SK-N-SH treated with all-trans-retinoic acid at 6 μM for 48 hours (cell line): ENCODE measurements around the gene ZMIZ1.
A peak's percentile ranks its signal among the peaks of the same experiment; 100 is the strongest.

ENCODE experiments used
- ATAC-seq: fragments of 200-7000 bp; cut with Tn5 transposase; 3 replicates; pipeline ENCODE4 v1.9.1; 2020; ENCODE audit warnings: mild to moderate bottlenecking, moderate library complexity
- ARNTL ChIP-seq: fragments of 450-650 bp; formaldehyde crosslinking; IDR thresholded peaks from 2 replicates; pipeline ENCODE4 v1.5.0; 2020; ENCODE audit warnings: low read depth, mild to moderate bottlenecking, moderate library complexity, borderline replicate concordance
- CSDC2 ChIP-seq: fragments of 250-450 bp; sonication (Bioruptor Pico); IDR thresholded peaks from 2 replicates; pipeline ENCODE4 v1.5.0; 2020; ENCODE audit warnings: mild to moderate bottlenecking, moderate library complexity
- ESRRG ChIP-seq: fragments of 250-450 bp; sonication (Bioruptor Pico); IDR thresholded peaks from 2 replicates; pipeline ENCODE4 v1.6.1; 2021; ENCODE audit warnings: mild to moderate bottlenecking
- GLIS3 ChIP-seq: fragments of 250-450 bp; sonication (Bioruptor Pico); IDR thresholded peaks from 2 replicates; pipeline ENCODE4 v1.5.0; 2020; ENCODE audit warnings: mild to moderate bottlenecking, moderate library complexity
- ISL1 ChIP-seq: fragments of 250-450 bp; sonication (Bioruptor Pico); IDR thresholded peaks from 2 replicates; pipeline ENCODE4 v2.1.2; 2022; ENCODE audit warnings: mild to moderate bottlenecking, moderate library complexity
- OSR1 ChIP-seq: fragments of 250-450 bp; sonication (Bioruptor Pico); IDR thresholded peaks from 2 replicates; pipeline ENCODE4 v1.8.0; 2022; ENCODE audit warnings: moderate library complexity, mild to moderate bottlenecking, inconsistent platforms
- PPARA ChIP-seq: fragments of 250-450 bp; sonication (Bioruptor Pico); IDR thresholded peaks from 2 replicates; pipeline ENCODE4 v1.5.0; 2020; ENCODE audit warnings: mild to moderate bottlenecking, borderline replicate concordance
- RARB ChIP-seq: fragments of 250-450 bp; sonication (Bioruptor Pico); IDR thresholded peaks from 2 replicates; pipeline ENCODE4 v1.8.0; 2021; ENCODE audit warnings: mild to moderate bottlenecking, moderate library complexity
- SNAI2 ChIP-seq: fragments of 250-450 bp; sonication (Bioruptor Pico); IDR thresholded peaks from 2 replicates; pipeline ENCODE4 v1.5.0; 2020; ENCODE audit warnings: mild to moderate bottlenecking, moderate library complexity
- TCF4 ChIP-seq: fragments of 250-450 bp; sonication (Bioruptor Pico); IDR thresholded peaks from 2 replicates; pipeline ENCODE4 v1.8.0; 2021; ENCODE audit warnings: mild to moderate bottlenecking, moderate library complexity, borderline replicate concordance
- TOX ChIP-seq: fragments of 250-450 bp; sonication (Bioruptor Pico); IDR thresholded peaks from 2 replicates; pipeline ENCODE4 v1.8.0; 2021; ENCODE audit warnings: mild to moderate bottlenecking, moderate library complexity, borderline replicate concordance
- ZC3H10 ChIP-seq: fragments of 250-450 bp; sonication (Bioruptor Pico); IDR thresholded peaks from 2 replicates; pipeline ENCODE4 v1.5.1; 2021; ENCODE audit warnings: mild to moderate bottlenecking, moderate library complexity
- ZFP3 ChIP-seq: fragments of 250-450 bp; sonication (Bioruptor Pico); IDR thresholded peaks from 2 replicates; pipeline ENCODE4 v1.5.0; 2020; ENCODE audit warnings: mild to moderate bottlenecking, moderate library complexity
- ZFP30 ChIP-seq: fragments of 450-650 bp; formaldehyde crosslinking; IDR thresholded peaks from 2 replicates; pipeline ENCODE4 v1.5.0; 2022; ENCODE audit warnings: mild to moderate bottlenecking, moderate library complexity
- ZNF565 ChIP-seq: fragments of 450-650 bp; formaldehyde crosslinking; conservative IDR thresholded peaks from 2 replicates; pipeline ENCODE4 v1.5.0; 2020; ENCODE audit warnings: low read depth, mild to moderate bottlenecking, moderate library complexity
- ZNF70 ChIP-seq: fragments of 450-650 bp; formaldehyde crosslinking; IDR thresholded peaks from 2 replicates; pipeline ENCODE4 v1.5.0; 2020; ENCODE audit warnings: mild to moderate bottlenecking, moderate library complexity
- ZNF8 ChIP-seq: fragments of 450-650 bp; formaldehyde crosslinking; IDR thresholded peaks from 2 replicates; pipeline ENCODE4 v1.5.0; 2020; ENCODE audit warnings: mild to moderate bottlenecking, moderate library complexity
- TF ChIP-seq, protein P1 (sequence below): fragments of 250-450 bp; sonication (Bioruptor Pico); IDR thresholded peaks from 2 replicates; pipeline ENCODE4 v1.5.0; 2020; ENCODE audit warnings: mild to moderate bottlenecking, moderate library complexity
- TF ChIP-seq, protein P2 (sequence below): fragments of 250-450 bp; sonication (Bioruptor Pico); IDR thresholded peaks from 2 replicates; pipeline ENCODE4 v1.8.0; 2021; ENCODE audit warnings: low read depth, mild to moderate bottlenecking, moderate library complexity, borderline replicate concordance
- TF ChIP-seq, protein P3 (sequence below): fragments of 250-450 bp; sonication (Bioruptor Pico); IDR thresholded peaks from 2 replicates; pipeline ENCODE4 v1.5.1; 2020; ENCODE audit warnings: low read depth, mild to moderate bottlenecking, moderate library complexity
- TF ChIP-seq, protein P4 (sequence below): fragments of 250-450 bp; sonication (Bioruptor Pico); IDR thresholded peaks from 2 replicates; pipeline ENCODE4 v1.5.1; 2021; ENCODE audit warnings: mild to moderate bottlenecking, moderate library complexity
- TF ChIP-seq, protein P5 (sequence below): fragments of 250-450 bp; sonication (Bioruptor Pico); IDR thresholded peaks from 2 replicates; pipeline ENCODE4 v1.8.0; 2020; ENCODE audit warnings: mild to moderate bottlenecking, moderate library complexity, borderline replicate concordance

Gene ZMIZ1

DNA sequence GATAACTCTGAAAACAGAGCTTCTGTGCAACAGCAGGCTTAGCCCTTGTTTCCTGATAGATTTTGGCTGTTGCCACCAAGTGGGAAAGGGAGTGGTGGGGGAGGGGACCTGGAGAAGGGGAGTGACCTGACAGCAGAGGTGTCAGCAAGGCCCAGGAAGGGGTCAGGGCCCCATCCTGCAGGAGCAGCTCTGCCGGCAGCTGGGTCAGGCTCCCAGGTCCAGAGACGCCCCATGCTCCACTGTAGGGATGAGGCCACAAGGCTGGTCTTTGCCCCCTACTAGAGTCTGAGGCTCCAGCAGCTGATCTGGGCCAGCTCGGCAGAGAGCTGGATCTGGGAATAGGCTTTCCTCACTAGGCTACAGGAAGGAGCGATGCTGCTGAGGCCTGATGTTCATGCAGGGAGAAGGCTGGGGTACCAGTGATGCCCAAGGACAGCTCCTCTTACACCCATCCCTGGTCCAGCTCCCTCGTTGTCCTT, 44.0 kb upstream of the ZMIZ1 start:
- peak; percentile 44 for ATAC-seq
- TF ChIP-seq ESRRG (CRISPR knock-in tag) (no peak), TOX (CRISPR knock-in tag) (no peak), PPARA (CRISPR knock-in tag) (no peak)

DNA sequence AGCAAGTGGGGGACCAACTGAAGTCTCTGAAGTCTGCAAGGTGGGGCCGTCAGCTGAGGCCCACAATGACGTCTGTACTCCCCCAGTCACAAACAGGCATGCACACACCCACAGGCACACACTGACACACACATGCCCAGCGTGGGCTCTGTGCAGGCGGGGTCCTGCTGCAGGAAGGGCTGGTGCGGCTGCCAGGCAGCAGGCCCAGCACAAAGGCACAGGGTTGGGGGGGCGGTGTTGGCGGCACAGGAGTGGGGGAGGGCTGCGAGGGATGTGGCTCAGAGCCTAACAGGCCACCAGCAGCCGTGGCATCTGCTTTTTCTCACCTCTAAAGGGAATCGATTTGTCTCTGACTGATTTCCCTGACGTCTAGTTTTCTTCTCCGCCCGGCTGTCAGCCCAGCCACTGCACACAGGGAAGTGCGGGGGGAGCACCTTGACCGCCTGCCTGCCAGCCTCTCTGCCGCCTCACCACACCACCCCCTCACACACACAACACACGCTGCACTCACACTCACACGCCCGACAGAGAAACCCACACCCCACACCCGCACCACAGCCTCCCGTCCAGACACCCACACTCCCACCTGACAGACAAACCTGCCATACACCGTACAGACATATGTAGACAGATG, 43.5 kb upstream of the ZMIZ1 start:
- peak; percentile 72 for ATAC-seq
- TF ChIP-seq TCF4 (CRISPR knock-in tag) (peak; percentile 78), ISL1 (0 out of 2 replicates have a peak, but pooled peaks have one; percentile 18)
- TF ChIP-seq, protein P1, sequence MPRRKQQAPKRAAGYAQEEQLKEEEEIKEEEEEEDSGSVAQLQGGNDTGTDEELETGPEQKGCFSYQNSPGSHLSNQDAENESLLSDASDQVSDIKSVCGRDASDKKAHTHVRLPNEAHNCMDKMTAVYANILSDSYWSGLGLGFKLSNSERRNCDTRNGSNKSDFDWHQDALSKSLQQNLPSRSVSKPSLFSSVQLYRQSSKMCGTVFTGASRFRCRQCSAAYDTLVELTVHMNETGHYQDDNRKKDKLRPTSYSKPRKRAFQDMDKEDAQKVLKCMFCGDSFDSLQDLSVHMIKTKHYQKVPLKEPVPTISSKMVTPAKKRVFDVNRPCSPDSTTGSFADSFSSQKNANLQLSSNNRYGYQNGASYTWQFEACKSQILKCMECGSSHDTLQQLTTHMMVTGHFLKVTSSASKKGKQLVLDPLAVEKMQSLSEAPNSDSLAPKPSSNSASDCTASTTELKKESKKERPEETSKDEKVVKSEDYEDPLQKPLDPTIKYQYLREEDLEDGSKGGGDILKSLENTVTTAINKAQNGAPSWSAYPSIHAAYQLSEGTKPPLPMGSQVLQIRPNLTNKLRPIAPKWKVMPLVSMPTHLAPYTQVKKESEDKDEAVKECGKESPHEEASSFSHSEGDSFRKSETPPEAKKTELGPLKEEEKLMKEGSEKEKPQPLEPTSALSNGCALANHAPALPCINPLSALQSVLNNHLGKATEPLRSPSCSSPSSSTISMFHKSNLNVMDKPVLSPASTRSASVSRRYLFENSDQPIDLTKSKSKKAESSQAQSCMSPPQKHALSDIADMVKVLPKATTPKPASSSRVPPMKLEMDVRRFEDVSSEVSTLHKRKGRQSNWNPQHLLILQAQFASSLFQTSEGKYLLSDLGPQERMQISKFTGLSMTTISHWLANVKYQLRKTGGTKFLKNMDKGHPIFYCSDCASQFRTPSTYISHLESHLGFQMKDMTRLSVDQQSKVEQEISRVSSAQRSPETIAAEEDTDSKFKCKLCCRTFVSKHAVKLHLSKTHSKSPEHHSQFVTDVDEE: peak; percentile 95
- TF ChIP-seq, protein P2, sequence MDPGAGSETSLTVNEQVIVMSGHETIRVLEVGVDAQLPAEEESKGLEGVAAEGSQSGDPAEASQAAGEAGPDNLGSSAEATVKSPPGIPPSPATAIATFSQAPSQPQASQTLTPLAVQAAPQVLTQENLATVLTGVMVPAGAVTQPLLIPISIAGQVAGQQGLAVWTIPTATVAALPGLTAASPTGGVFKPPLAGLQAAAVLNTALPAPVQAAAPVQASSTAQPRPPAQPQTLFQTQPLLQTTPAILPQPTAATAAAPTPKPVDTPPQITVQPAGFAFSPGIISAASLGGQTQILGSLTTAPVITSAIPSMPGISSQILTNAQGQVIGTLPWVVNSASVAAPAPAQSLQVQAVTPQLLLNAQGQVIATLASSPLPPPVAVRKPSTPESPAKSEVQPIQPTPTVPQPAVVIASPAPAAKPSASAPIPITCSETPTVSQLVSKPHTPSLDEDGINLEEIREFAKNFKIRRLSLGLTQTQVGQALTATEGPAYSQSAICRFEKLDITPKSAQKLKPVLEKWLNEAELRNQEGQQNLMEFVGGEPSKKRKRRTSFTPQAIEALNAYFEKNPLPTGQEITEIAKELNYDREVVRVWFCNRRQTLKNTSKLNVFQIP (CRISPR knock-in tag): no peak

DNA sequence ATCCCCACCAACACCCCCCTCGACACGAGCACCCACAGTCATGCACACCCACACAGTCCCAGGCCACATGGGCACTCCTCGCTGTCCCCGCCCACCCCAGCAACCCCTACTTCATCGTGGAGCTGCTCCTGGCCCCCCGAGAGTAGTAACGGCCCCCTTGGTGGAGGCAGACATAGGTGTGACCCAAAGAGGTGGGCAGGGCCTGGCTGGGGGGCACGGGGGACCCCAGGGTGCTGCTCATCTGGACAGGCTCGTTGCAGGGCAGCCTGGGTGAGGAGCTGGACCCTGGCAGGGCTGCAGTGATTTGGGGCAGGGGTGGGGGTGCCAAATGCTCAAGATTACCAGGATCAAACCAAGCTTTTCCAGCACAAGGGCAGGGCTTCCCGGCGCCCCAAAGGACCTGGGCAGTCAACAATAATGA, 42.4 kb upstream of the ZMIZ1 start:
- TF ChIP-seq GLIS3: no peak
- TF ChIP-seq ARNTL (CRISPR knock-in tag): no peak
- TF ChIP-seq CSDC2 (CRISPR knock-in tag): no peak
- TF ChIP-seq OSR1 (CRISPR knock-in tag): no peak
- TF ChIP-seq, protein P3, sequence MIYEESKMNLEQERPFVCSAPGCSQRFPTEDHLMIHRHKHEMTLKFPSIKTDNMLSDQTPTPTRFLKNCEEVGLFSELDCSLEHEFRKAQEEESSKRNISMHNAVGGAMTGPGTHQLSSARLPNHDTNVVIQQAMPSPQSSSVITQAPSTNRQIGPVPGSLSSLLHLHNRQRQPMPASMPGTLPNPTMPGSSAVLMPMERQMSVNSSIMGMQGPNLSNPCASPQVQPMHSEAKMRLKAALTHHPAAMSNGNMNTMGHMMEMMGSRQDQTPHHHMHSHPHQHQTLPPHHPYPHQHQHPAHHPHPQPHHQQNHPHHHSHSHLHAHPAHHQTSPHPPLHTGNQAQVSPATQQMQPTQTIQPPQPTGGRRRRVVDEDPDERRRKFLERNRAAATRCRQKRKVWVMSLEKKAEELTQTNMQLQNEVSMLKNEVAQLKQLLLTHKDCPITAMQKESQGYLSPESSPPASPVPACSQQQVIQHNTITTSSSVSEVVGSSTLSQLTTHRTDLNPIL: no peak
- TF ChIP-seq SNAI2 (CRISPR knock-in tag): no peak
- TF ChIP-seq ZNF8 (CRISPR knock-in tag): no peak
- no peak for TF ChIP-seq ZC3H10 (CRISPR knock-in tag)
- no peak for TF ChIP-seq TCF4 (CRISPR knock-in tag)
- no peak for TF ChIP-seq ZNF70 (CRISPR knock-in tag)
- TF ChIP-seq, protein P2 (CRISPR knock-in tag): no peak
- TF ChIP-seq PPARA (CRISPR knock-in tag): no peak
- ATAC-seq: no peak

DNA sequence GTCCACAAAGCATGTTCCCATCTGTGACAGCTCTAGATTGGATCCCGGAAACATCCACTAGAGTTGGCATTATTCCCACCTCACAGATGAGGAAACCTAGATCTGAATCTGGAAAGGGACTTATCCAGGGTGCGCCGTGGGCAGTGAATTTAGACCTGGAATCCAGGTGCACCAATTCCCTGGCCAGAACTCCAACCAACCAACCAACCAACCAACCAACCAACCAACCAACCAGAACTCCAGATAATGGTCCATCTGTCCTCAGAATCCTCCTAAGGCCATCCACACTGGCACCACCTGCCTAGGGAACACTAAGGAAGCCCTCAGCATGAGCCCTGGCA, 42.0 kb upstream of the ZMIZ1 start:
- ATAC-seq: no peak
- TF ChIP-seq ZNF565 (CRISPR knock-in tag): no peak
- TF ChIP-seq, protein P1: no peak
- no peak for TF ChIP-seq ZFP30 (CRISPR knock-in tag)
- TF ChIP-seq RARB: no peak
- no peak for TF ChIP-seq ARNTL (CRISPR knock-in tag)
- no peak for TF ChIP-seq ISL1
- TF ChIP-seq PPARA (CRISPR knock-in tag): no peak
- TF ChIP-seq GLIS3: no peak
- no peak for TF ChIP-seq ZFP3
- TF ChIP-seq OSR1 (CRISPR knock-in tag): no peak
- no peak for TF ChIP-seq ZC3H10 (CRISPR knock-in tag)
- TF ChIP-seq, protein P4, sequence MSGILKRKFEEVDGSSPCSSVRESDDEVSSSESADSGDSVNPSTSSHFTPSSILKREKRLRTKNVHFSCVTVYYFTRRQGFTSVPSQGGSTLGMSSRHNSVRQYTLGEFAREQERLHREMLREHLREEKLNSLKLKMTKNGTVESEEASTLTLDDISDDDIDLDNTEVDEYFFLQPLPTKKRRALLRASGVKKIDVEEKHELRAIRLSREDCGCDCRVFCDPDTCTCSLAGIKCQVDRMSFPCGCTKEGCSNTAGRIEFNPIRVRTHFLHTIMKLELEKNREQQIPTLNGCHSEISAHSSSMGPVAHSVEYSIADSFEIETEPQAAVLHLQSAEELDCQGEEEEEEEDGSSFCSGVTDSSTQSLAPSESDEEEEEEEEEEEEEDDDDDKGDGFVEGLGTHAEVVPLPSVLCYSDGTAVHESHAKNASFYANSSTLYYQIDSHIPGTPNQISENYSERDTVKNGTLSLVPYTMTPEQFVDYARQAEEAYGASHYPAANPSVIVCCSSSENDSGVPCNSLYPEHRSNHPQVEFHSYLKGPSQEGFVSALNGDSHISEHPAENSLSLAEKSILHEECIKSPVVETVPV (CRISPR knock-in tag): no peak
- no peak for TF ChIP-seq TCF4 (CRISPR knock-in tag)
- TF ChIP-seq, protein P5, sequence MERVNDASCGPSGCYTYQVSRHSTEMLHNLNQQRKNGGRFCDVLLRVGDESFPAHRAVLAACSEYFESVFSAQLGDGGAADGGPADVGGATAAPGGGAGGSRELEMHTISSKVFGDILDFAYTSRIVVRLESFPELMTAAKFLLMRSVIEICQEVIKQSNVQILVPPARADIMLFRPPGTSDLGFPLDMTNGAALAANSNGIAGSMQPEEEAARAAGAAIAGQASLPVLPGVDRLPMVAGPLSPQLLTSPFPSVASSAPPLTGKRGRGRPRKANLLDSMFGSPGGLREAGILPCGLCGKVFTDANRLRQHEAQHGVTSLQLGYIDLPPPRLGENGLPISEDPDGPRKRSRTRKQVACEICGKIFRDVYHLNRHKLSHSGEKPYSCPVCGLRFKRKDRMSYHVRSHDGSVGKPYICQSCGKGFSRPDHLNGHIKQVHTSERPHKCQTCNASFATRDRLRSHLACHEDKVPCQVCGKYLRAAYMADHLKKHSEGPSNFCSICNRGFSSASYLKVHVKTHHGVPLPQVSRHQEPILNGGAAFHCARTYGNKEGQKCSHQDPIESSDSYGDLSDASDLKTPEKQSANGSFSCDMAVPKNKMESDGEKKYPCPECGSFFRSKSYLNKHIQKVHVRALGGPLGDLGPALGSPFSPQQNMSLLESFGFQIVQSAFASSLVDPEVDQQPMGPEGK (CRISPR knock-in tag): no peak
- no peak for TF ChIP-seq ESRRG (CRISPR knock-in tag)
